ENCODE data around the gene PCDH12.

DNA sequence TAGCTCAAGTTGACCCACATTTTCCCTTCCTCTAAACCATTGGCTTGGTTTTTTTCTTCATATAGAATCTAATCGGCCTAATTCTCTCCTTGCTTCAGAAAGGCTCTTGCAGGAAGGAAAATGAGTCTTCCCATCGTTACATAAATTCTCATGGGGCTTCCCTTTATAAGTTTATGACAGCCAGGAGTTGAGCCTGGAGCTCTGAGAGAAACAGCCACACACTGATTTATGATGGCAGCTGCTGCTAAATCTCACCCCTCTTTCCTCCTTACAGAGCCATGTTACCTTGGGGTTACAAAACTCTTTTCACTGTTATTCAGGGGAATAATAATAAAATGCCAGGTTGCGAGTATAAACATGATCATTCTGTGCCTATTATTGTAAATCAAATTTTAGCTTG lies 5.7 kb upstream of the PCDH12 start:
- TF ChIP-seq, protein P1, sequence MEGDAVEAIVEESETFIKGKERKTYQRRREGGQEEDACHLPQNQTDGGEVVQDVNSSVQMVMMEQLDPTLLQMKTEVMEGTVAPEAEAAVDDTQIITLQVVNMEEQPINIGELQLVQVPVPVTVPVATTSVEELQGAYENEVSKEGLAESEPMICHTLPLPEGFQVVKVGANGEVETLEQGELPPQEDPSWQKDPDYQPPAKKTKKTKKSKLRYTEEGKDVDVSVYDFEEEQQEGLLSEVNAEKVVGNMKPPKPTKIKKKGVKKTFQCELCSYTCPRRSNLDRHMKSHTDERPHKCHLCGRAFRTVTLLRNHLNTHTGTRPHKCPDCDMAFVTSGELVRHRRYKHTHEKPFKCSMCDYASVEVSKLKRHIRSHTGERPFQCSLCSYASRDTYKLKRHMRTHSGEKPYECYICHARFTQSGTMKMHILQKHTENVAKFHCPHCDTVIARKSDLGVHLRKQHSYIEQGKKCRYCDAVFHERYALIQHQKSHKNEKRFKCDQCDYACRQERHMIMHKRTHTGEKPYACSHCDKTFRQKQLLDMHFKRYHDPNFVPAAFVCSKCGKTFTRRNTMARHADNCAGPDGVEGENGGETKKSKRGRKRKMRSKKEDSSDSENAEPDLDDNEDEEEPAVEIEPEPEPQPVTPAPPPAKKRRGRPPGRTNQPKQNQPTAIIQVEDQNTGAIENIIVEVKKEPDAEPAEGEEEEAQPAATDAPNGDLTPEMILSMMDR (IDR thresholded peaks at IDR 0.05), result no peak
- TF ChIP-seq POLR2A (IDR thresholded peaks at IDR 0.05), result no peak

All from heart left ventricle (tissue), 13 donors.